IMR-90 (cell line): ENCODE data around the gene ADCY9. TPM values are rescaled to one million over a fixed set of nuclear protein-coding genes. Genes with fewer than 3 reads are reported as not detected.
A peak's percentile ranks its signal among the peaks of the same experiment; 100 is the strongest.

Experiments used
- ATAC-seq: fragments of 200-7000 bp; cut with Tn5 transposase; 2 replicates; pipeline ENCODE4 v1.9.1; 2020; ENCODE audit warnings: low read depth, mild to moderate bottlenecking, moderate library complexity
- BruUV-seq: library from RNA; stranded (reverse); fragments of 400-500 nt; replicated peaks from 2 replicates; lab custom pipeline; 2021; lab: Mats Ljungman, UMichigan
- CTCF ChIA-PET: fragments of 300-600 bp; formaldehyde crosslinking; extraction: SDS; loops from one replicate; lab custom pipeline; 2021; ENCODE audit warnings: antibody characterized with exemption; lab: Yijun Ruan, JAX
- POLR2A ChIA-PET: fragments of 300-600 bp; sonication (Branson Sonifier 250); formaldehyde crosslinking; loops from one replicate; lab custom pipeline; 2022; ENCODE audit warnings: antibody characterized with exemption; ENCODE audit not compliant: unreplicated experiment; lab: Charles Lee
- DNase-seq: peaks from one replicate; pipeline ENCODE4 v3.0.0; 2013
- H2AFZ ChIP-seq: replicated peaks from 2 replicates; pipeline ENCODE3; 2013; ENCODE audit warnings: low read length, mild to moderate bottlenecking; ENCODE audit not compliant: poor library complexity
- H2AK5ac ChIP-seq: 2 replicates; pipeline ENCODE4 v1.6.1; 2013; ENCODE audit warnings: low read depth, low read length, inconsistent platforms
- H2AK9ac ChIP-seq: replicated peaks from 2 replicates; pipeline ENCODE3; 2013; ENCODE audit warnings: mild to moderate bottlenecking, low read depth, low read length, moderate library complexity; ENCODE audit not compliant: poor library complexity
- H2BK120ac ChIP-seq: 2 replicates; pipeline ENCODE4 v1.6.1; 2013; ENCODE audit warnings: low read depth, low read length, inconsistent platforms
- H2BK15ac ChIP-seq: 3 replicates; pipeline ENCODE4 v1.6.1; 2013; ENCODE audit warnings: low read depth, low read length, inconsistent platforms
- H2BK20ac ChIP-seq: 2 replicates; pipeline ENCODE4 v1.6.1; 2013; ENCODE audit warnings: low read depth, mild to moderate bottlenecking, inconsistent platforms, low read length, moderate library complexity
- H2BK5ac ChIP-seq: 2 replicates; pipeline ENCODE4 v1.6.1; 2013; ENCODE audit warnings: mild to moderate bottlenecking, low read depth, low read length, inconsistent platforms; ENCODE audit not compliant: poor library complexity, severe bottlenecking
- H3K14ac ChIP-seq: replicated peaks from 2 replicates; pipeline ENCODE4 v1.6.1; 2013; ENCODE audit warnings: low read depth, low read length, inconsistent platforms
- H3K18ac ChIP-seq: 2 replicates; pipeline ENCODE4 v1.6.1; 2013; ENCODE audit warnings: low read depth, low read length, control low read depth
- H3K23ac ChIP-seq: 2 replicates; pipeline ENCODE4 v1.6.1; 2013; ENCODE audit warnings: low read depth, low read length, inconsistent platforms
- H3K27ac ChIP-seq: 2 replicates; pipeline ENCODE4 v1.5.1; 2013; ENCODE audit warnings: mild to moderate bottlenecking, control low read depth, low read length; ENCODE audit not compliant: insufficient read depth
- H3K27me3 ChIP-seq: 2 replicates; pipeline ENCODE4 v1.6.1; 2013; ENCODE audit warnings: low read length; ENCODE audit not compliant: control insufficient read depth, insufficient read depth
- H3K36me3 ChIP-seq: 2 replicates; pipeline ENCODE4 v1.6.1; 2013; ENCODE audit warnings: low read length, mixed read lengths; ENCODE audit not compliant: control insufficient read depth, insufficient read depth
- H3K4ac ChIP-seq: 2 replicates; pipeline ENCODE4 v1.6.1; 2013; ENCODE audit warnings: low read depth, low read length, inconsistent platforms
- H3K4me1 ChIP-seq: 2 replicates; pipeline ENCODE4 v1.6.1; 2013; ENCODE audit warnings: low read length, mixed read lengths; ENCODE audit not compliant: control insufficient read depth, insufficient read depth
- H3K4me2 ChIP-seq: 2 replicates; pipeline ENCODE4 v1.6.1; 2013; ENCODE audit warnings: low read depth, mild to moderate bottlenecking, control low read depth, low read length, moderate library complexity
- H3K4me3 ChIP-seq: 2 replicates; pipeline ENCODE4 v1.5.1; 2013; ENCODE audit warnings: low read depth, mild to moderate bottlenecking, control low read depth, low read length, moderate library complexity; ENCODE audit not compliant: insufficient read depth
- H3K56ac ChIP-seq: 2 replicates; pipeline ENCODE4 v1.6.1; 2013; ENCODE audit warnings: low read length, inconsistent platforms; ENCODE audit not compliant: insufficient read depth; ENCODE audit errors: extremely low read depth
- H3K79me1 ChIP-seq, 2 experiments: 2 replicates each; pipeline ENCODE4 v1.6.1; 2013; ENCODE audit warnings: low read length in 2 of 2, inconsistent platforms in 1 of 2, low read depth in 1 of 2
- H3K9ac ChIP-seq: 2 replicates; pipeline ENCODE4 v1.6.1; 2013; ENCODE audit warnings: low read depth, low read length, control low read depth
- H3K9me1 ChIP-seq: 2 replicates; pipeline ENCODE4 v1.6.1; 2013; ENCODE audit warnings: low read length, inconsistent platforms; ENCODE audit not compliant: insufficient read depth
- H3K9me3 ChIP-seq: 2 replicates; pipeline ENCODE4 v1.6.1; 2013; ENCODE audit warnings: low read length; ENCODE audit not compliant: control insufficient read depth, insufficient read depth
- H4K20me1 ChIP-seq: 2 replicates; pipeline ENCODE4 v1.6.1; 2013; ENCODE audit warnings: low read length, inconsistent platforms; ENCODE audit not compliant: insufficient read depth
- H4K5ac ChIP-seq: 2 replicates; pipeline ENCODE4 v1.6.1; 2013; ENCODE audit warnings: mild to moderate bottlenecking, low read depth, low read length, control low read depth
- H4K8ac ChIP-seq, 2 experiments: 2 replicates each; pipeline ENCODE4 v1.6.1; 2013; ENCODE audit warnings: low read depth in 2 of 2, low read length in 2 of 2, control low read depth in 1 of 2, inconsistent platforms in 1 of 2
- H4K91ac ChIP-seq: 2 replicates; pipeline ENCODE4 v1.6.1; 2013; ENCODE audit warnings: low read depth, low read length, inconsistent platforms; ENCODE audit not compliant: insufficient read depth
- FOS ChIP-seq: fragments of 150-350 bp; IDR thresholded peaks from 2 replicates; pipeline ENCODE4 v1.6.1; 2016; ENCODE audit warnings: low read depth, low read length
- MXI1 ChIP-seq: IDR thresholded peaks from 2 replicates; pipeline ENCODE4 v1.6.1; 2012; ENCODE audit warnings: low read depth, mild to moderate bottlenecking, low read length, moderate library complexity, borderline replicate concordance
- WGBS, 2 experiments: methylation state at CpG; one replicate each; pipeline versions ENCODE4 v1.1.5 to v1.1.7; 2013; ENCODE audit warnings: missing lambda C conversion rate in 2 of 2; ENCODE audit not compliant: insufficient read length in 1 of 2; ENCODE audit errors: extremely low coverage in 2 of 2; 5-methylcytosine and 5-hydroxymethylcytosine counted together
- dilution Hi-C: fragments of 300-500 bp; cut with HindIII; formaldehyde crosslinking; loops from one replicate; pipeline ENCODE4 v1.14.3; 2018; ENCODE audit warnings: low sequenced_read_pairs; ENCODE audit not compliant: unreplicated experiment
- in situ Hi-C: fragments of 300-500 bp; cut with MboI; formaldehyde crosslinking; loops from 3 replicates; pipeline ENCODE4 v1.14.3; 2019; ENCODE audit warnings: low sequenced_read_pairs, inconsistent platforms, mixed read lengths
- intact Hi-C: fragments of 100-400 bp; cut with micrococcal nuclease; formaldehyde crosslinking; loops from 2 replicates; pipeline ENCODE4 v1.10.0; 2022
- polyA plus RNA-seq, 3 experiments: library from polyadenylated mRNA; depleted of rRNA; stranded (reverse); fragments of >200 nt; gene quantifications; 2 replicates each; pipeline ENCODE4 v1.2.3, GENCODE V29; 2012; ENCODE audit warnings: low replicate concordance in 1 of 3
- total RNA-seq: library from RNA; depleted of rRNA; stranded (reverse); fragments of >200 nt; gene quantifications from 2 replicates; pipeline ENCODE4 v1.2.3, GENCODE V29; 2012
- TF ChIP-seq, protein P1 (sequence below): fragments of 150-350 bp; IDR thresholded peaks from 2 replicates; pipeline ENCODE4 v1.6.1; 2016; ENCODE audit warnings: low read depth, mild to moderate bottlenecking, low read length, moderate library complexity, borderline replicate concordance

ADCY9 gene
- total and polyA plus RNA-seq, 2 of the 4 experiments (the other 2 are of a cell fraction): 5.4 to 12.5 TPM

DNA sequence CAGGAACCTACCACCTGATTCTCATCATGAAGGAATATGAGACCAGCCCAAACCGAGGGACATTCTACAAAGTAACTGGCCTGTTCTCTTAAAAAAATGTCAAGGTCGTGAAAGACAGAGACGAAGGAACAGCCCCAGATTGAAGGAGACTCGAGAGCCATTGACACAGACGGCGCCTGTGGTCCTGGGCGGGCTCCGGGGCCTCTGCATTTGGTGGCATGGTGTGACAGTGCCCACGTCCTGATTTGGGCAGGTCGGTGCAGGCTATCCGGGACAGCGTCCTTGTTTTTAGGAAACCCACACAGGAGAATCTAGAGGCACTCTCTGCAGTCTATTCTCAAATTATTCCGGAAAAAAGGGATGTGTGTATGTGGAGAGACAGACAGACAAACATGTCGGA, 64.1 kb downstream of the ADCY9 start:
- peak overlapping the region; percentile 84 for H3K14ac ChIP-seq
- peak overlapping the region; percentile 79 for H3K4ac ChIP-seq
- peak overlapping the region; percentile 88 for H2BK20ac ChIP-seq
- no peak overlapping the region for H3K56ac ChIP-seq
- DNase-seq (no peak), ATAC-seq (no peak)
- H3K9ac ChIP-seq: no peak overlapping the region
- in situ Hi-C loops (no loop called here), dilution Hi-C loops (no loop called here), intact Hi-C loops (loop anchor here (5.0 kb wide), 4 partner anchors 40 to 60 kb away; no protein-coding TSS in a partner anchor)
- H3K9me3 ChIP-seq: no peaks in the 10 kb centered on the region
- peak overlapping the region; percentile 77; the same call in 1 of the 2 replicates for H2AK5ac ChIP-seq
- WGBS, 2 experiments: 94% methylated on average over 5 of the region's 14 CpGs; no CpG with 5 or more reads in 1 of the 2 experiments
- H3K23ac ChIP-seq: peak overlapping the region; percentile 66
- H4K20me1 ChIP-seq: no peaks in the 10 kb centered on the region
- peak overlapping the region; percentile 66; the same call in 2 of the 3 replicates for H2BK15ac ChIP-seq
- H3K79me1 ChIP-seq: peaks cover 27 to 79% of the 10 kb centered on the region in 2 experiments; a peak in 3 of 4 replicates
- no peak for TF ChIP-seq MXI1
- TF ChIP-seq FOS: no peak
- TF ChIP-seq, protein P1, sequence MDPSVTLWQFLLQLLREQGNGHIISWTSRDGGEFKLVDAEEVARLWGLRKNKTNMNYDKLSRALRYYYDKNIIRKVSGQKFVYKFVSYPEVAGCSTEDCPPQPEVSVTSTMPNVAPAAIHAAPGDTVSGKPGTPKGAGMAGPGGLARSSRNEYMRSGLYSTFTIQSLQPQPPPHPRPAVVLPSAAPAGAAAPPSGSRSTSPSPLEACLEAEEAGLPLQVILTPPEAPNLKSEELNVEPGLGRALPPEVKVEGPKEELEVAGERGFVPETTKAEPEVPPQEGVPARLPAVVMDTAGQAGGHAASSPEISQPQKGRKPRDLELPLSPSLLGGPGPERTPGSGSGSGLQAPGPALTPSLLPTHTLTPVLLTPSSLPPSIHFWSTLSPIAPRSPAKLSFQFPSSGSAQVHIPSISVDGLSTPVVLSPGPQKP: no peak
- H2AFZ ChIP-seq: no peak overlapping the region
- H2BK5ac ChIP-seq: peak overlapping the region; percentile 83
- no peak overlapping the region for H2AK9ac ChIP-seq
- peaks cover 23% of the 10 kb centered on the region for H3K9me1 ChIP-seq
- no peaks in the 10 kb centered on the region for H3K27me3 ChIP-seq
- CTCF ChIA-PET: no interaction called here
- H4K8ac ChIP-seq: peak overlapping the region in 1 of 2 experiments; percentile 62; a peak in 1 of 4 replicates
- peaks cover 17% of the 10 kb centered on the region for H3K4me1 ChIP-seq
- POLR2A ChIA-PET: no interaction called here
- no peak overlapping the region for H3K4me2 ChIP-seq
- H4K5ac ChIP-seq: peak overlapping the region; percentile 45; the same call in 1 of the 2 replicates
- no peak overlapping the region; the same call in 1 of the 2 replicates for H3K27ac ChIP-seq
- BruUV-seq: no TSS peak
- peak overlapping the region; percentile 35; the same call in 1 of the 2 replicates for H4K91ac ChIP-seq
- H2BK120ac ChIP-seq: peak overlapping the region; percentile 75
- H3K18ac ChIP-seq: peak overlapping the region; percentile 26; the same call in 1 of the 2 replicates
- no peak overlapping the region for H3K4me3 ChIP-seq
- no peaks in the 10 kb centered on the region for H3K36me3 ChIP-seq
